ENCODE results near the gene AK2. TPM values are rescaled to one million over a fixed set of nuclear protein-coding genes. Genes with fewer than 3 reads are reported as not detected.

AK2 gene
- total and polyA plus RNA-seq, 10 of the 15 experiments (the other 5 are each of a cell fraction or from before 2014, with no cell fraction given) = 52.3 to 500 (median 278) TPM

- no peak overlapping the region for H3K27ac ChIP-seq (ENCODE audit: control insufficient read depth, insufficient read depth)
- peaks cover 12 to 18% of the 10 kb centered on the region in 2 experiments for H3K36me3 ChIP-seq (ENCODE audit: control insufficient read depth in 2 of 2, insufficient read depth in 2 of 2, low read length in 1 of 2)
- in situ Hi-C loops (cut with MboI) = no loop called here
- no peak for DNase-seq (ENCODE audit: low read depth, low spot score)
- CTCF ChIA-PET = interaction anchor here (0.7 to 2.2 kb wide), 4 partner anchors 10 to 71 kb away, joined by 3 to 4 read pairs (median 4); no protein-coding TSS in a partner anchor
- H4K20me1 ChIP-seq (ENCODE audit: control insufficient read depth, insufficient read depth) = no peaks in the 10 kb centered on the region; the same call in 1 of the 2 replicates
- WGBS (ENCODE audit: insufficient coverage, insufficient replicate concordance, low lambda C conversion rate, missing lambda C conversion rate) = 97% methylated on average over 4 of the region's 4 CpGs
- no peak overlapping the region for H3K9ac ChIP-seq (ENCODE audit: control insufficient read depth, insufficient read depth, low read length)
- intact Hi-C loops (cut with micrococcal nuclease; ENCODE audit: unreplicated experiment) = no loop called here
- SMC1A ChIA-PET (ENCODE audit: uncharacterized antibody, unreplicated experiment) = interaction anchor here (1.0 to 7.2 kb wide), 2 partner anchors 51 to 69 kb away, joined by 4 to 51 read pairs; no protein-coding TSS in a partner anchor
- H3K79me2 ChIP-seq (ENCODE audit: control insufficient read depth, insufficient read depth, low read length) = no peaks in the 10 kb centered on the region
- peaks cover 5% of the 10 kb centered on the region; the same call in 1 of the 2 replicates for H3K4me1 ChIP-seq (ENCODE audit: control insufficient read depth, insufficient read depth, low read length)
- no peak overlapping the region for H2AFZ ChIP-seq (ENCODE audit: control insufficient read depth, low read depth, low read length)
- H3K9me3 ChIP-seq (replicated peaks; ENCODE audit: control insufficient read depth, insufficient read depth, low read length) = no peaks in the 10 kb centered on the region
- RAD21 ChIA-PET (ENCODE audit: unreplicated experiment) = interaction anchor here (3.1 kb wide), 1 partner anchor 71 kb away, joined by 9 read pairs; no protein-coding TSS in a partner anchor
- POLR2A ChIA-PET = no interaction called here
- ATAC-seq = no peak
- TF ChIP-seq TCF7 (IDR thresholded peaks at IDR 0.05; ENCODE audit: borderline replicate concordance) (no peak), SMC3 (IDR thresholded peaks at IDR 0.05; ENCODE audit: borderline replicate concordance, low read length) (no peak), NR2C1 (IDR thresholded peaks at IDR 0.05) (no peak), USF1 (IDR thresholded peaks at IDR 0.05; ENCODE audit: borderline replicate concordance, extremely low read length, insufficient read depth, low read depth, low read length) (no peak), REST (IDR thresholded peaks at IDR 0.05; ENCODE audit: low read depth, low read length) (no peak), JUNB (IDR thresholded peaks at IDR 0.05) (no peak), HCFC1 (IDR thresholded peaks at IDR 0.05; ENCODE audit: low read length) (no peak), POLR2A (IDR thresholded peaks at IDR 0.05; ENCODE audit: low read depth, low read length) (no peak), SIX5 (IDR thresholded peaks at IDR 0.05; ENCODE audit: low read depth, low read length, severe bottlenecking) (no peak), IKZF2 (IDR thresholded peaks at IDR 0.05) (no peak), RELA (IDR thresholded peaks at IDR 0.05; ENCODE audit: borderline replicate concordance, partially characterized antibody) (no peak), SMARCA5 (IDR thresholded peaks at IDR 0.05) (no peak), YY1 (IDR thresholded peaks at IDR 0.05; ENCODE audit: low read depth, low read length) (no peak), MEF2B (IDR thresholded peaks at IDR 0.05; ENCODE audit: partially characterized antibody, poor library complexity, severe bottlenecking) (no peak), SMAD1 (IDR thresholded peaks at IDR 0.05; ENCODE audit: low read depth, partially characterized antibody) (no peak), CREM (IDR thresholded peaks at IDR 0.05; ENCODE audit: low read depth) (no peak), ESRRA (IDR thresholded peaks at IDR 0.05; ENCODE audit: low read length) (no peak)
- TF ChIP-seq, protein P1, sequence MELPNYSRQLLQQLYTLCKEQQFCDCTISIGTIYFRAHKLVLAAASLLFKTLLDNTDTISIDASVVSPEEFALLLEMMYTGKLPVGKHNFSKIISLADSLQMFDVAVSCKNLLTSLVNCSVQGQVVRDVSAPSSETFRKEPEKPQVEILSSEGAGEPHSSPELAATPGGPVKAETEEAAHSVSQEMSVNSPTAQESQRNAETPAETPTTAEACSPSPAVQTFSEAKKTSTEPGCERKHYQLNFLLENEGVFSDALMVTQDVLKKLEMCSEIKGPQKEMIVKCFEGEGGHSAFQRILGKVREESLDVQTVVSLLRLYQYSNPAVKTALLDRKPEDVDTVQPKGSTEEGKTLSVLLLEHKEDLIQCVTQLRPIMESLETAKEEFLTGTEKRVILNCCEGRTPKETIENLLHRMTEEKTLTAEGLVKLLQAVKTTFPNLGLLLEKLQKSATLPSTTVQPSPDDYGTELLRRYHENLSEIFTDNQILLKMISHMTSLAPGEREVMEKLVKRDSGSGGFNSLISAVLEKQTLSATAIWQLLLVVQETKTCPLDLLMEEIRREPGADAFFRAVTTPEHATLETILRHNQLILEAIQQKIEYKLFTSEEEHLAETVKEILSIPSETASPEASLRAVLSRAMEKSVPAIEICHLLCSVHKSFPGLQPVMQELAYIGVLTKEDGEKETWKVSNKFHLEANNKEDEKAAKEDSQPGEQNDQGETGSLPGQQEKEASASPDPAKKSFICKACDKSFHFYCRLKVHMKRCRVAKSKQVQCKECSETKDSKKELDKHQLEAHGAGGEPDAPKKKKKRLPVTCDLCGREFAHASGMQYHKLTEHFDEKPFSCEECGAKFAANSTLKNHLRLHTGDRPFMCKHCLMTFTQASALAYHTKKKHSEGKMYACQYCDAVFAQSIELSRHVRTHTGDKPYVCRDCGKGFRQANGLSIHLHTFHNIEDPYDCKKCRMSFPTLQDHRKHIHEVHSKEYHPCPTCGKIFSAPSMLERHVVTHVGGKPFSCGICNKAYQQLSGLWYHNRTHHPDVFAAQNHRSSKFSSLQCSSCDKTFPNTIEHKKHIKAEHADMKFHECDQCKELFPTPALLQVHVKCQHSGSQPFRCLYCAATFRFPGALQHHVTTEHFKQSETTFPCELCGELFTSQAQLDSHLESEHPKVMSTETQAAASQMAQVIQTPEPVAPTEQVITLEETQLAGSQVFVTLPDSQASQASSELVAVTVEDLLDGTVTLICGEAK (IDR thresholded peaks at IDR 0.05; ENCODE audit: borderline replicate concordance) = no peak
- no peaks in the 10 kb centered on the region for H3K27me3 ChIP-seq (replicated peaks in 1 of 2; ENCODE audit: control insufficient read depth in 2 of 2, insufficient read depth in 2 of 2, low read length in 1 of 2)
- FAIRE-seq = no peak
- H3K4me2 ChIP-seq (ENCODE audit: control insufficient read depth, insufficient read depth) = no peak overlapping the region
- BruUV-seq (replicated peaks) = no TSS peak
- H3K4me3 ChIP-seq = no peak overlapping the region
Measured at GRCh38 chr1:33003657-33004056, 33.0 kb downstream of the AK2 start.
